GM03348 (cell line): ENCODE results near the gene CNOT6.

Source experiments
- DNase-seq: peaks from one replicate; pipeline ENCODE4 v3.0.0; 2012; ENCODE audit warnings: low spot score

The CNOT6 gene

DNA sequence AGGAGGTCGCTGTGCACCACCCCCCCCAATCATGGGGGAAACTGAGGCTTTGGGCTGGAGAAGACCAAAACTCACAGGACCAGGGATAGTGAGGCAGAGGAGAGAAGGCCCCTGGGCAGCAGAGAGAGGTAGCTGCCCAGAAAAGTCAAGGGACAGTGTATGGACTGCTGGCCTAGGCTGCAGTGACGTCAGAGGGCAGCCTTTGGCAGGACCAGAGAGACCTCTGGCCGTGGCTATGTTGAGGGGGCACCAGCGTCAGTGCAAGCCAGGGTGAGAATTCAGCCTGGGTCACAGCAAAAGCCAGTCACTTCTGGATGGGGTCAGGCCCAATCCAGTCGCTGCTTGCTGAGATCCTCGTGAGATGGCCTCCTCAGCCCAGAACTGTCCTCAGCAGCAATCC is 128.7 kb downstream of the CNOT6 start:
- DNase-seq = no peak

DNA sequence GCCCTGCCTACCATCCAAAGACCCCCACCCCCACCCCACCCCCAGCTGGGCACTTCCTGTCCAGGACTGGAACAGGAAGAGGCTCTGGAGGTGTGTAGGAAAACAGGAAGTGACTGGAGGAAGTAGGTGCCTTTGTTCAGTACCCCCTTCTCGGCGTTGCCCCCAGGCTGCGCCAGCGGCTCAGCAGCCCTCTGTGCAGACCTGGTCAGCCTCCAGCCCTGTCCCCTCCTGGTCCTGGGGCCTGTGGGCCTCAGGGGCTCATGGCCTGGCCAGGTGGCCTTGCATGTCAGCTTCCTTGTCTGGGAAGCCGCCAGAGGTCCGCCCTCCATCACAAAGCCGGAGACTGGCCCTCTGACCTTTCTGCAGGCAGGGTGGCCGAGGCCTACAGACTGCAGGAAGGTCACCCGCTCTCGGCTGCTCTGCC is 129.2 kb downstream of the CNOT6 start:
- DNase-seq = no peak

DNA sequence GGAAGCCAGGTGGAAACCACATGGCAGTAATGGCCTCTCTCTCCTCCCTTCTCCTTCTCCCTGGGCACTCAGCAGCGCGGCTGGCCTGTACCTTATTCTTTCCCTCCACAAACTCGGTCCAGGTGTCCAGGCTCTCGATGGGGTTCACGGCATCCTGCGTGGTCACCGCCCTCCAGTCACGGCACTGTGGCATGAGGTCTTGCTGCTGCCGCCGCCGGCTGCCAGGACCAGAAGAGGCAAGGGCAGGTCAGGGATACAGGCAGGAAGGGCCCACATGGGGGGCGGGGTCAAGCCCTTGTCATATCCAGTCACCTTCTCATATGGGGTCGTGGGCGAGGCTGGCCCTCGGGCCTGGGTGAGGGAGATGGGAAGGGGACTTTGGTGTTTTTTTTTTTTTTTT is 129.7 kb downstream of the CNOT6 start:
- DNase-seq = no peak

DNA sequence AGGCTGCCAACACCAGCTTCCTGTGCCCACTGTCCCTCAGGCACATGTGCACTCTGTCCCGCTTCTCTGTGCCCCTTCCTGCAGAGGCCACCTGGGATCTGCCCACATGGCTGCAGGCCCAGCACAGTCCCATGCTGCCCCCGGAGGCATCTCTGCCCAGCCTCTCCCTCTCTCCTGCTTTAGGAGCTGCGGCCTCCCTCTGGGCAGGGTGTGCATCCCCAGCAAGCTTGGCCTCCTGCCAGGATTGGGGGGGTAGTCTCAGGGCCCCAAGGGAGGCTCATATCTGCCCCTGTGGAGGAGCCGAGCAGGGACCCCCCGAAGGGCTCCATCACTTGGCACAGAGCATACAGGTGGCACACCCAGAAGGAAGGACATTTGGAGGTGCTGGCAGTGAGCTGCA is 130.4 kb downstream of the CNOT6 start:
- DNase-seq = no peak

GRCh38 chr5:180625125-180625790 is 131.1 kb downstream of the CNOT6 start:
- DNase-seq = no peak

- DNase-seq = no peak
These were observed 131.8 kb downstream of the CNOT6 start for GRCh38 chr5:180625791-180626660.

GRCh38 chr5:180626661-180627385 is 132.6 kb downstream of the CNOT6 start:
- no peak for DNase-seq

GRCh38 chr5:180627386-180628120 is 133.4 kb downstream of the CNOT6 start:
- DNase-seq = no peak
